Measurements from ENCODE around the gene CDYL. TPM values are rescaled to one million over a fixed set of nuclear protein-coding genes. Genes with fewer than 3 reads are reported as not detected.

CDYL gene
- total and polyA plus RNA-seq, 10 donors, result 6.8 to 48.4 (median 35.3) TPM

DNA sequence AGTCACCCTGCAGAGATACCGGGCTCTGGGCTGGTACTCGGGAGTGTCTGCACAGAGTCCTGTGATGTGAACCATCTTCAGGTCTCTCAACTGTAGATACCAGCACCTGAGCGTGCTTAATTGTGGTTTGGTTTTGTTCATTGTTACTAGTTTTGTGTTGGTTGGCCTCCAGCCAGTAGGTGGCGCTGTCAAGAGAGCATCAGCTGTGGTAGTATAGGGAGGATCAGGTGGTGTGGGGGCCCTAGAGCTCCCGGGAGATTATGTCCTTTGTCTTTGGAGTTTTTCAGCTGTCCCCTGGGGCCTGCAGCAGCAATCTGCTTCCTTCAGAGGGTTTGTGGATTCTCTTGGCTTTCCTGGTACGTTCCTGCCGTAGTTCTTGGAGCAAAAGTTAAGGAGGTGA, 67.9 kb downstream of the CDYL start:
- Histone ChIP-seq H3K27ac (no peak overlapping the region), H3K4me3 (no peak overlapping the region), H3K36me3 (peaks cover 0 to 4% (median 0%) of the 10 kb centered on the region in 6 donors), H3K27me3 (replicated peaks in 1 of 7) (no peaks in the 10 kb centered on the region), H3K9me3 (peaks cover 0 to 64% (median 55%) of the 10 kb centered on the region in 8 donors), H3K4me1 (peaks cover 0 to 23% (median 12%) of the 10 kb centered on the region in 6 donors)
- no peak for DNase-seq
- WGBS, 5 donors, result 90 to 99% (median 97%) methylated on average over 7 of the region's 7 CpGs
- TF ChIP-seq POLR2A (IDR thresholded peaks at IDR 0.05) (no peak), POLR2AphosphoS5 (IDR thresholded peaks at IDR 0.05) (no peak)
- TF ChIP-seq, protein P1, sequence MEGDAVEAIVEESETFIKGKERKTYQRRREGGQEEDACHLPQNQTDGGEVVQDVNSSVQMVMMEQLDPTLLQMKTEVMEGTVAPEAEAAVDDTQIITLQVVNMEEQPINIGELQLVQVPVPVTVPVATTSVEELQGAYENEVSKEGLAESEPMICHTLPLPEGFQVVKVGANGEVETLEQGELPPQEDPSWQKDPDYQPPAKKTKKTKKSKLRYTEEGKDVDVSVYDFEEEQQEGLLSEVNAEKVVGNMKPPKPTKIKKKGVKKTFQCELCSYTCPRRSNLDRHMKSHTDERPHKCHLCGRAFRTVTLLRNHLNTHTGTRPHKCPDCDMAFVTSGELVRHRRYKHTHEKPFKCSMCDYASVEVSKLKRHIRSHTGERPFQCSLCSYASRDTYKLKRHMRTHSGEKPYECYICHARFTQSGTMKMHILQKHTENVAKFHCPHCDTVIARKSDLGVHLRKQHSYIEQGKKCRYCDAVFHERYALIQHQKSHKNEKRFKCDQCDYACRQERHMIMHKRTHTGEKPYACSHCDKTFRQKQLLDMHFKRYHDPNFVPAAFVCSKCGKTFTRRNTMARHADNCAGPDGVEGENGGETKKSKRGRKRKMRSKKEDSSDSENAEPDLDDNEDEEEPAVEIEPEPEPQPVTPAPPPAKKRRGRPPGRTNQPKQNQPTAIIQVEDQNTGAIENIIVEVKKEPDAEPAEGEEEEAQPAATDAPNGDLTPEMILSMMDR (IDR thresholded peaks at IDR 0.05 in 8 of 11, conservative IDR thresholded peaks at IDR 0.05 in 3 of 11), result no peak
- intact Hi-C loops (cut with DNase I; ENCODE audit: low total_unique reads), result no loop called here

DNA sequence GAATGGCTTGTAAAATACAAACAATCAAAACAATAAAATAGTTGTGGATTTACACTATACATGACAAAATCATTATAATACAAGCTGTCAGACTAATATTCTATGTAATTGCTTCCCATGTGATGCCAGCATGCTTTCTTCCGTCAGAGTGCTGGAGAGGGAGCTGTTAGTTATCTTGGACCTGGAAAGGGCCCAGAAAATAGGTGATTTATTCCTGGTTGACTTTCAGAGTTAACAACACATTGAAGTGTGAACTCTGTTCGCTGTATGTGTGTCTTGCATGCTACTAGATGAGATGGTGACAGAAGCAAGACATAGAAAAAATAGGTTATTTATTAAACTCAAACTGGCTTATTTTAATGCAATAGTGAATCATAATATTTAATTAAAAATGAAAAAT, 70.2 kb downstream of the CDYL start:
- H3K27ac ChIP-seq, result no peak overlapping the region
- intact Hi-C loops (cut with DNase I; ENCODE audit: low total_unique reads), result no loop called here
- H3K4me1 ChIP-seq, result peaks cover 0 to 30% (median 21%) of the 10 kb centered on the region in 6 donors
- no peak for TF ChIP-seq POLR2A (IDR thresholded peaks at IDR 0.05)
- no peak for TF ChIP-seq POLR2AphosphoS5 (IDR thresholded peaks at IDR 0.05)
- TF ChIP-seq, protein P1 (IDR thresholded peaks at IDR 0.05 in 8 of 11, conservative IDR thresholded peaks at IDR 0.05 in 3 of 11), result no peak
- peaks cover 0 to 41% (median 36%) of the 10 kb centered on the region in 8 donors for H3K9me3 ChIP-seq
- 93 to 98% (median 97%) methylated on average over 2 of the region's 2 CpGs for WGBS, 5 donors
- H3K27me3 ChIP-seq (replicated peaks in 1 of 7), result no peaks in the 10 kb centered on the region
- H3K4me3 ChIP-seq, result no peak overlapping the region
- no peak for DNase-seq
- H3K36me3 ChIP-seq, result peaks cover 0 to 4% (median 0%) of the 10 kb centered on the region in 6 donors

DNA sequence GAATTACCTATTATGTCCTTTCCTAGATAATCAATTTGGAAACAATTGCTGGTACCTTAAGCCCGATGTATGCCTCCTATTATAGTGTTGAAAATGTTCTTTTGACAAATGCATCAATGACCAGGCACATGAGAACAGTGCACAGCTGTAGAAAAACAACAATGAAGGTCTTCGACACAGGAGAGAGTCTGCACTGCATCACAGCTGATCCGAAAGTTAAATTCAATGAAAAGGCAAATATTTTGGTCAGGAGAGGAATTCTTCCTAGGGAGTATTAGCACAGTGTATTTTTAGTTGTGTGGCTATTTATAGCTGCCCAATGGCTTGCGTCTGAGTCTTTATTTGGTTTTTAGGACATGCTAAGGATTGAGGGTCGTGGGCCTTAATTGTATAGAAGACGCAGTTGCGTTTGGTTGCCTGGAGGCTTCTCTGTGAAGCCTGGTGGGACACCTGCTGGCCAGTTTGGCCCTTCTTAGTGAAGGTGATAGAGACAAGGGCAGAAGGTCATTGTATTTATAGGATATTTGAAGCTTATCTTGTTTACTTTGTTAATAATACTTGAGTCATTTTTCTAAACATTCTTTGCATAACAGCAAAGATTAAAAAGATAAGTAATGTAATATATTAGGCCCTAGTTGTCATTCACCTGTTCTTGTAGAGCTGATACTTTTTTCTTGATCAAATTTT, 72.3 kb downstream of the CDYL start:
- H3K9me3 ChIP-seq, result peaks cover 0 to 29% (median 20%) of the 10 kb centered on the region in 8 donors
- no peaks in the 10 kb centered on the region for H3K27me3 ChIP-seq (replicated peaks in 1 of 7)
- H3K4me3 ChIP-seq, result no peak overlapping the region
- 78 to 84% (median 82%) methylated on average over 7 of the region's 7 CpGs for WGBS, 5 donors
- TF ChIP-seq, protein P1 (IDR thresholded peaks at IDR 0.05 in 8 of 11, conservative IDR thresholded peaks at IDR 0.05 in 3 of 11), result peak in 3 of 11 experiments; percentile 19 to 29 (median 27)
- TF ChIP-seq POLR2AphosphoS5 (IDR thresholded peaks at IDR 0.05), result no peak
- TF ChIP-seq POLR2A (IDR thresholded peaks at IDR 0.05), result no peak
- intact Hi-C loops (cut with DNase I; ENCODE audit: low total_unique reads), result no loop called here
- no peak overlapping the region for H3K27ac ChIP-seq
- no peak for DNase-seq
- H3K4me1 ChIP-seq, result peaks cover 0 to 40% (median 21%) of the 10 kb centered on the region in 6 donors
- H3K36me3 ChIP-seq, result peaks cover 0 to 4% (median 0%) of the 10 kb centered on the region in 6 donors

DNA sequence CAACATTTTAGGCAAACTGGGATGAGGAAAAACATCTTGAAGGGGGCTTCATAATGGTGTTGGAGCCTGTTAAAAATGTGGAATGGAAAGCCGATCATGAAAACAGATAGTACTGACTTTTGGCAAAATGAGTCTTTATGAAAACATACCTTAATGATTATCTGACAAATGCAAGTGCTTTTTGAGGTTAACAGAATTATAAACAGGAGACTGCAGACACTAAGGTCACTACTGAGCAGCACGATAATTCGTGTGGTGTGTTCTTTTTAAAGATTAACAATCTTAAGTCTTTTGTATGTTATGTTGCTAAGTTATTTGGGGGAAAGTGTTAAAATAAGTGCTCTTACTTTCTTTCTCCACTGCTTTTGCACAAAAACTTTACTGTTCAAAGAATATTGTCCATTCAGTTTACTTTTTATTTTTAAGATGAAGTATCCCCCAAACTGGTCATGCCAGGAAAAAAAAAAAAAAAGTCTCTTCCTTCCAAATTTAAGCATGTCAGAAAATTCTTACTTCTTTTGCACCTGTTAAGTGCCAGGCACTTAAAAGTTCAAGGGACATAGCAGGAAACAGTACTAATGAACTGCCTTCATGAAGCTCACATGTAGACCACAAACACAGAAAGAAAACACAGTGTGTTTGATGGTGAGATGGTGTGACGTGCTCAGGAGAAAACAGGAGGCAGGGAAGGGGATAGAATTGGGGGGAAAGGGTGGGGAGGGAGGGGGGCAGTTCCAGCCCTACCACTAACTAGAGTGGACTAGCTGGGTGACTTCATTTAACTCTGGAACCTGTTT, 73.2 kb downstream of the CDYL start:
- Histone ChIP-seq H3K27me3 (replicated peaks in 1 of 7) (no peaks in the 10 kb centered on the region), H3K36me3 (peaks cover 0 to 2% (median 0%) of the 10 kb centered on the region in 6 donors), H3K4me1 (peaks cover 0 to 49% (median 22%) of the 10 kb centered on the region in 6 donors), H3K9me3 (peaks cover 0 to 20% (median 11%) of the 10 kb centered on the region in 8 donors), H3K4me3 (no peak overlapping the region), H3K27ac (no peak overlapping the region)
- 58 to 71% (median 63%) methylated on average over 4 of the region's 4 CpGs for WGBS, 5 donors
- no peak for TF ChIP-seq POLR2A (IDR thresholded peaks at IDR 0.05)
- TF ChIP-seq, protein P1 (IDR thresholded peaks at IDR 0.05 in 8 of 11, conservative IDR thresholded peaks at IDR 0.05 in 3 of 11), result no peak
- TF ChIP-seq POLR2AphosphoS5 (IDR thresholded peaks at IDR 0.05), result no peak
- intact Hi-C loops (cut with DNase I; ENCODE audit: low total_unique reads), result no loop called here
- DNase-seq, result no peak
